Inflammatory macrophage (primary cell): Measurements from ENCODE around the gene MICAL2.

Experiments
- DNase-seq, 2 donors: peaks; one replicate each; pipeline ENCODE4 v3.0.0-alpha.2; 2020 to 2022

Gene MICAL2

GRCh38 chr11:12251666-12252560 is 141.5 kb downstream of the MICAL2 start:
- DNase-seq = no peak

DNA sequence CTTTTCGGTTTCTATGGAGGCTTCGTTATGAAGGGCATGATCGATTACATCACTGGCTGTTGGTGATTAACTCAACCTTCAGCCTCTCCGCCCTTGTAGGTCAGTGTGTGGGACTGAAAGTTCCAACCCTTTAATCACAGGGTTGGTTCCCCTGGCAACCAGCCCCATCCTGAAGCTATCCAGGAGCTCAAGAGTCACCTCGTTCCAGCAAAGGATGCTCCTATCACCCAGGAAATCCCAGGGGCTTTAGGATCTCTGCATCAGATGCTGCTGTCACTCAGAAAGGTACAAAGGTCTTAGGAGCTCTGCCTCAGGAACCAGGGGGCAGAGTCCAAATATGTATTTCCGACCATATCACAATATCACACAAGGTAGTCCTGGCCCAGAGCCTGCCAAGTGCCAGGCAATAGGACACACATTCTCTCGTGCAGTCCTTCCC is 143.5 kb downstream of the MICAL2 start:
- DNase-seq = no peak

GRCh38 chr11:12258451-12258850 is 148.1 kb downstream of the MICAL2 start:
- no peak for DNase-seq

GRCh38 chr11:12259956-12260355 is 149.6 kb downstream of the MICAL2 start:
- no peak for DNase-seq

DNA sequence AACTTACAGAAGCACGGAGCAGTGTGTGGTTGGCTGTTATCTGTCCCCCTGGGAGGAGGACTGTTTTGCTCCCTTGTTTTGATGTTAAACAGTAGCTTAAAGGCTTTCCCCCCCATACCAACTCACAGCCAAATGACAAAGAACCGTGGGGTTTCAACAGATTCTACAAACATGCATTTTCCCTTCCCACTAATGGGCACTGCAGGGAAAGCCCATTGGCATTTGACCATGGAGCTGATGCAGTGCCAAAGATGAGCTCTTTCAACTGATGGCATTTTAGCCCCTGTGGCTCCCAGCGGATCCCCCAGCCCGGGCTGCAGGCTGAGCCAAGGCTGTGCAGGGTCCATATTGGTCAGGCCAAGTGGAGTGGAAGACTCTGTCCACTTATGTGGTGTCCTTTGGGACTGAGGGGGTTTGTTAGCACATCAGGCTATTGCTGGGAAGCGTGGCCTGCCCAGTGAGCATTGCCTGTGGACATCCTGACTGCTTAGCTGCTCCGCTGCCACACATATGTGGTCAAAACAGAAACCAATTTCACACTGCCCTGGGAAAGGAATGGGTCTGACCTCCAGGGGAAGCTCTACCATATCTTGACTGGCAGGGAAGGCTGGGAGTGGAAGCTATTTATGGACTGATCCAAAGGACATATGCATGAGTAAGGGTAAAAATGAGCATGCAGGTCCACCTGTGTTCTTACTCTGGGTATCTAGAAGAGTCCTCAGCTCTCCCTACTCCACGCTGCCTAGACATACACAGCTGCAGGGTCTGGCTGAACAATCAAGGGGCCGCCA is 150.5 kb downstream of the MICAL2 start:
- no peak for DNase-seq

GRCh38 chr11:12261551-12261950 is 151.2 kb downstream of the MICAL2 start:
- no peak for DNase-seq

- no peak for DNase-seq
Measured at GRCh38 chr11:12263141-12263693, 152.8 kb downstream of the MICAL2 start.

DNA sequence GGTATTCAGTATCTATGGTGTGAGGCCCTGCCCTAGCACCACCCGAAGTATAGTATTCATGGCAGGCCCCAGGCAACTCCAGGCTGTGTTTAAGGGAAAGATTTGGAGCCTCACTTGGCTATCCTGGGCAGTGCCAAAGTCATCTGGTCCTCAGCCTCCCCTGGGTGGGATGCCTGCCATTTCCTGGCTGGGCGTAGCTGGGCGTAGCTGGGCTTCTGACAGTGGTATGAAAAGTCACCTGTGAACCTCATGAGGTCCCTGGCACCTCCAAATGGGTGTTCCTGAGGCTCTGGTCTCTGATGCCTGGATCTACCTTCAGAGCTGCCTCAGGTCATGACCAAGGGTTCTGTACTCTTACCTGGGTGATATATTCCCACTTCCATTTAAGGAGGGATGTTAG is 154.0 kb downstream of the MICAL2 start:
- DNase-seq = no peak

DNA sequence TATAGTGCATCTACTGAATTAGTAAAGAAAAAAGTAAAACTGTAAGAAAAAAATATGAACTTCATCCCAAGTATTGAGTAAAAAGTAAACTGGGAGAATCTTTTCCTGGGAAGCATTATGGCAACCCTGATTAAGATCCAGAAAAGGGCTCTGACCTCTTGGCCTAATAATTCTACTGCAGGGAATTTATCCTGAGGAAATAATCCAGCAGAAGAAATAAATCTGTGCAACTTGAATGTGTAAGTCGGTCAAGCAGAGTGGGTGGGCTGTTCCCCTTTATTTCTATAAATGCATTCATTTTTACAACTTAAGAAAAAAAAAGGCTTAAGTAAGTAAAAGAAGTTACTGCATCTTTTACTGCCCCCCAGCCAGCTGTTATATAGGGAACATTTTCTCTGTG is 155.7 kb downstream of the MICAL2 start:
- no peak for DNase-seq

GRCh38 chr11:12266943-12267342 is 156.6 kb downstream of the MICAL2 start:
- no peak for DNase-seq

GRCh38 chr11:12267921-12268320 is 157.5 kb downstream of the MICAL2 start:
- no peak for DNase-seq

GRCh38 chr11:12269104-12269441 is 158.7 kb downstream of the MICAL2 start:
- no peak for DNase-seq

GRCh38 chr11:12269446-12270214 is 159.2 kb downstream of the MICAL2 start:
- DNase-seq = no peak

DNA sequence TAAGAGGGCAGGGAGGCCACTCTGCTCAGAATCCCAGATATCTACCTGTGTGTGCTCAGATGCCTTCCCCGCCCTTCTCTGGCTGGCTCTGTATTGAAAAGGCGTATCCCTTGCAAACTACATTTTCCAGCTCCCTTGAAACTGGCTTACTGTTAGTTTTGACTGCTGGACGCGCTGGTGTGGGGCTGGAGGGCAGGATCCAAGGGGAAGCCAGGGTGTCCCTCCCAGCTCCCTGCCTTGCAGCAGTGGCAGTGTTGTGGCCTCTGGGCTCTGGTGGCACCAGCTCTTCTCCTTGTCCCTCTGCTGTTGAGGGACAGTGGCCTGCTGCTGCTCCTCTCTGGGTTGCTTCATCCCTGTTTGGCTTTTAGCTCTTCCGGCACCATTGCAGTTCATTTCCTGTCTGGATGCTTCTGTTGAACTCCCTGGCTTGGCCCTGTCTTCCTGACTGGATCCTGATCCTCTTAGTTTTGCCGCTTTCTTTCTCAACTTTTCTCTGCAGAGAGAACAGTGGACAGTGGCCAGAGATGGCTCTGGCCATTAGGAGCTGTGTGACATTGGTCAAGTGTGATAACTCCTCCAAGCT is 159.9 kb downstream of the MICAL2 start:
- DNase-seq = no peak

GRCh38 chr11:12270817-12271216 is 160.4 kb downstream of the MICAL2 start:
- no peak for DNase-seq

DNA sequence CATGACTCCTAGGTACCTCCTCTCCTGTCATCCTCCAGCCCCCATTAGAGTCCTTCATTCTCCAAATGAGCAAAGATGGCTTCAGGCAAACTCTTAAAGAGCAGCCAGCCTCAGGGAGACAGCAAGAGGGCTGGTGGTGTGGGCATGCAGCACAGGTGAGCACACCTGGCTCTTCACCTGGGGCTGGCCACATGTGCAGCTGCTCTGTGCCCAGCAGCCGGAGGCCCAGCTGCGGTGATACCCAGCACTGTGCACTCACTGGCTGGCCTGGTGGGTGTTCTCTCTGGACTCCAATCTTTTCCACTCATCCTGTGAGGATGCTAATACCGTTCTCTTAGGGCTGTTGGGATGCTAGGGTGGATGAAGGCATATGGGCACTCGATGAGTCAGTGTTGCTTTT is 160.9 kb downstream of the MICAL2 start:
- no peak for DNase-seq

DNA sequence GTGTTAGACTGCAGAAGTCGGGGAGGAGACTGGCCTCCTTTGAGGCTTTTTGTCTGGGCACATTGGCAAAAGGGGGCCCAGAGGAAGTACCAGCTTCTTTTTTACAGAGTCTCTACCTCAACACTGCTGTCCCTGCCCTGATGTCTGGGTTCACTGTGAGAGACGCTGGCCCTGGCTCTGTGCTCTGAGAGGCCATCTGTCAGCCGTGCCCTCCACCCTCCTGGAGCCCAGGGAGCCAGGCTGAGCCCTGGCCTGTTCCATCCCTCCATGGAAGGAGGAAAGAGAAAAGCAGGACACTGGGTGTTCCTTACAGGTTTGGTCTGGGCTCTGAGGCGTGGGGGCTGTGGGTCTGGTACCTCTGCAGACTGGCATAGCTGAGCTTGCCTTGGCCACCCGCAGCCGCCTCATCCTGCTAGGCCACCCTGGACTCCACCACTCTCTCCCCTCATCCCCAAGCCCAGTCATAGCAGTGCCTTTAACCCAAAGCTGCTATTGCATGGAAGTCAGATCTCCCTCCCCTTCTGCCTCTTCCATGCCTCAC is 161.5 kb downstream of the MICAL2 start:
- DNase-seq = no peak

GRCh38 chr11:12272821-12273617 is 162.6 kb downstream of the MICAL2 start:
- no peak for DNase-seq

GRCh38 chr11:12273618-12273995 is 163.2 kb downstream of the MICAL2 start:
- DNase-seq = no peak

GRCh38 chr11:12274056-12274455 is 163.7 kb downstream of the MICAL2 start:
- no peak for DNase-seq

- no peak for DNase-seq
Measured at GRCh38 chr11:12274558-12275197, 164.3 kb downstream of the MICAL2 start.
